GM12878 (cell line): ENCODE data around the gene RFX5. TPM values are rescaled to one million over a fixed set of nuclear protein-coding genes. Genes with fewer than 3 reads are reported as not detected.

ENCODE experiments used
- ATAC-seq: fragments of 200-7000 bp; cut with Tn5 transposase; 3 replicates; pipeline ENCODE4 v1.9.1; 2020; ENCODE audit warnings: mild to moderate bottlenecking, moderate library complexity
- BruUV-seq: library from RNA; stranded (reverse); fragments of 400-500 nt; replicated peaks from 2 replicates; lab custom pipeline; 2021; lab: Mats Ljungman, UMichigan
- CTCF ChIA-PET: fragments of 300-600 bp; sonication (Branson Sonifier 250); formaldehyde crosslinking; extraction: SDS; loops from one replicate; lab custom pipeline; 2021; ENCODE audit warnings: inconsistent platforms; lab: Yijun Ruan, JAX
- POLR2A ChIA-PET: fragments of 350-600 bp; formaldehyde crosslinking; extraction: SDS; loops from one replicate; lab custom pipeline; 2021; ENCODE audit warnings: inconsistent platforms; lab: Charles Lee
- RAD21 ChIA-PET: fragments of 300-600 bp; sonication (Branson Sonifier 250); formaldehyde crosslinking; loops from one replicate; lab custom pipeline; 2023; ENCODE audit warnings: antibody characterized with exemption; ENCODE audit not compliant: unreplicated experiment; lab: Charles Lee
- SMC1A ChIA-PET: fragments of 300-600 bp; sonication (Branson Sonifier 250); formaldehyde crosslinking; loops from one replicate; lab custom pipeline; 2023; ENCODE audit not compliant: unreplicated experiment, uncharacterized antibody; lab: Charles Lee
- DNase-seq: peaks from one replicate; pipeline ENCODE4 v3.0.0-alpha.2; 2011; ENCODE audit warnings: low read depth, low spot score
- FAIRE-seq: peaks from 3 replicates; lab custom pipeline; 2011; peaks lifted over from hg19 to GRCh38; lab: Jason Lieb, UNC
- H2AFZ ChIP-seq: 2 replicates; pipeline ENCODE4 v1.6.0; 2011; ENCODE audit warnings: low read depth, low read length, control low read depth; ENCODE audit not compliant: control insufficient read depth
- H3K27ac ChIP-seq: 2 replicates; pipeline ENCODE4 v1.5.1; 2011; ENCODE audit warnings: control low read depth; ENCODE audit not compliant: control insufficient read depth, insufficient read depth
- H3K27me3 ChIP-seq, 2 experiments: replicated peaks in 1 of 2; 2 replicates each; pipeline versions ENCODE4 v1.6.0 to v1.6.1; 2011; ENCODE audit warnings: low read length in 1 of 2; ENCODE audit not compliant: control insufficient read depth in 2 of 2, insufficient read depth in 2 of 2
- H3K36me3 ChIP-seq, 2 experiments: 2 replicates each; pipeline ENCODE4 v1.5.1; 2011; ENCODE audit warnings: low read length in 1 of 2; ENCODE audit not compliant: control insufficient read depth in 2 of 2, insufficient read depth in 2 of 2
- H3K4me1 ChIP-seq: 2 replicates; pipeline ENCODE4 v1.6.1; 2011; ENCODE audit warnings: mild to moderate bottlenecking, low read length, moderate library complexity, mixed read lengths; ENCODE audit not compliant: control insufficient read depth, insufficient read depth
- H3K4me2 ChIP-seq: 2 replicates; pipeline ENCODE4 v1.6.0; 2011; ENCODE audit warnings: control low read depth; ENCODE audit not compliant: control insufficient read depth, insufficient read depth
- H3K4me3 ChIP-seq: fragments of 200-600 bp; sonication (generic); 2 replicates; pipeline ENCODE4 v1.5.1; 2016
- H3K79me2 ChIP-seq: 2 replicates; pipeline ENCODE4 v1.6.0; 2011; ENCODE audit warnings: low read length; ENCODE audit not compliant: control insufficient read depth, insufficient read depth
- H3K9ac ChIP-seq: 2 replicates; pipeline ENCODE4 v1.8.0; 2011; ENCODE audit warnings: low read length, control low read depth, mixed read lengths; ENCODE audit not compliant: control insufficient read depth, insufficient read depth
- H3K9me3 ChIP-seq: replicated peaks from 3 replicates; pipeline ENCODE4 v1.5.1; 2011; ENCODE audit warnings: mild to moderate bottlenecking, low read length; ENCODE audit not compliant: control insufficient read depth, insufficient read depth
- H4K20me1 ChIP-seq: 2 replicates; pipeline ENCODE4 v1.6.0; 2011; ENCODE audit not compliant: control insufficient read depth, insufficient read depth
- ASH2L ChIP-seq: fragments of 300-600, 200-600 bp; sonication (generic); IDR thresholded peaks from 2 replicates; pipeline ENCODE4 v1.6.1; 2017; ENCODE audit warnings: low read depth, mild to moderate bottlenecking, borderline replicate concordance
- ATF3 ChIP-seq: IDR thresholded peaks from 2 replicates; pipeline ENCODE4 v1.6.1; 2011; ENCODE audit warnings: low read depth, mild to moderate bottlenecking, low read length, moderate library complexity, borderline replicate concordance; ENCODE audit errors: extremely low read depth
- BACH1 ChIP-seq: fragments of 450-650 bp; IDR thresholded peaks from 2 replicates; pipeline ENCODE4 v1.6.1; 2017; ENCODE audit warnings: mild to moderate bottlenecking, borderline replicate concordance
- BMI1 ChIP-seq: fragments of 450-650 bp; IDR thresholded peaks from 2 replicates; pipeline ENCODE4 v1.6.1; 2016; ENCODE audit warnings: mild to moderate bottlenecking, moderate library complexity, borderline replicate concordance
- CBX5 ChIP-seq: sonication (generic); IDR thresholded peaks from 2 replicates; pipeline ENCODE4 v1.6.1; 2016; ENCODE audit warnings: low read depth, moderate library complexity, mild to moderate bottlenecking, inconsistent platforms
- CHD1 ChIP-seq: IDR thresholded peaks from 2 replicates; pipeline ENCODE4 v1.6.1; 2012; ENCODE audit warnings: low read depth, low read length, improper control_type of control experiment
- E4F1 ChIP-seq: fragments of 450-650 bp; IDR thresholded peaks from 2 replicates; pipeline ENCODE4 v1.6.1; 2018; ENCODE audit warnings: borderline replicate concordance, mild to moderate bottlenecking; ENCODE audit not compliant: partially characterized antibody
- EP300 ChIP-seq, 2 experiments: fragments of 150-350 bp in 1 of 2; IDR thresholded peaks; 2 replicates each; pipeline ENCODE4 v1.6.1; 2011 to 2012; ENCODE audit warnings: low read depth in 2 of 2, low read length in 2 of 2, borderline replicate concordance in 1 of 2, improper control_type of control experiment in 1 of 2, inconsistent platforms in 1 of 2; ENCODE audit not compliant: control insufficient read depth in 1 of 2
- FOS ChIP-seq: IDR thresholded peaks from 3 replicates; pipeline ENCODE4 v1.6.1; 2011; ENCODE audit warnings: borderline replicate concordance; ENCODE audit not compliant: insufficient read length; ENCODE audit errors: extremely low read depth
- NFYA ChIP-seq: IDR thresholded peaks from 2 replicates; pipeline ENCODE4 v1.6.1; 2011; ENCODE audit warnings: low read depth, mild to moderate bottlenecking, low read length, improper control_type of control experiment, borderline replicate concordance
- RAD21 ChIP-seq: IDR thresholded peaks from 2 replicates; pipeline ENCODE4 v1.6.1; 2011; ENCODE audit warnings: mild to moderate bottlenecking, low read depth, low read length, moderate library complexity; ENCODE audit not compliant: insufficient read depth
- USF2 ChIP-seq: IDR thresholded peaks from 2 replicates; pipeline ENCODE4 v1.6.1; 2011; ENCODE audit warnings: low read depth, low read length, improper control_type of control experiment, borderline replicate concordance
- ZNF207 ChIP-seq: fragments of 450-650 bp; IDR thresholded peaks from 2 replicates; pipeline ENCODE4 v1.6.1; 2014; ENCODE audit warnings: antibody characterized with exemption, mild to moderate bottlenecking, borderline replicate concordance
- ZNF384 ChIP-seq: IDR thresholded peaks from 2 replicates; pipeline ENCODE4 v1.6.1; 2012; ENCODE audit warnings: low read depth, mild to moderate bottlenecking, low read length, improper control_type of control experiment, borderline replicate concordance
- WGBS: methylation state at CpG from one replicate; pipeline ENCODE4 v1.1.6; 2016; ENCODE audit warnings: low lambda C conversion rate; ENCODE audit not compliant: insufficient replicate concordance, insufficient coverage; ENCODE audit errors: missing lambda C conversion rate; 5-methylcytosine and 5-hydroxymethylcytosine counted together
- in situ Hi-C: fragments of 300-500 bp; cut with MboI; formaldehyde crosslinking; loops from 9 replicates; pipeline ENCODE4 v1.14.3; 2018; ENCODE audit warnings: mixed read lengths
- intact Hi-C: fragments of 100-400 bp; cut with micrococcal nuclease; formaldehyde crosslinking; loops from one replicate; pipeline ENCODE4 v1.14.2; 2022; ENCODE audit not compliant: unreplicated experiment
- polyA plus RNA-seq, 11 experiments: library from polyadenylated mRNA; depleted of rRNA in 4 of 11; unstranded in 6 of 11; stranded (reverse) in 5 of 11; fragments of >200 nt; fragmentation: Nextera tagmentation in 4 of 11; fragmentation: Illumina TruSeq in 1 of 11; extraction: Ambion mirVana in 4 of 11; extraction: Trizol in 1 of 11; gene quantifications; 1 replicate in 1 of 11; 2 replicates in 10 of 11; pipeline versions ENCODE4 v1.2.1 to v1.2.3, GENCODE V29; 2011 to 2016; ENCODE audit warnings: inconsistent platforms in 2 of 11, missing spikeins in 2 of 11, low read depth in 1 of 11
- total RNA-seq, 4 experiments: library from RNA; depleted of rRNA in 3 of 4; stranded (reverse); fragments of >200 nt in 3 of 4; fragmentation: Illumina TruSeq in 1 of 4; extraction: Trizol in 1 of 4; gene quantifications; 2 replicates each; pipeline versions ENCODE4 v1.2.1 to v1.2.3, GENCODE V29; 2013 to 2021
- TF ChIP-seq, protein P1 (sequence below): fragments of 450-650 bp; IDR thresholded peaks from 2 replicates; pipeline ENCODE4 v1.6.1; 2017; ENCODE audit warnings: antibody characterized with exemption, mild to moderate bottlenecking, moderate library complexity

RFX5 gene
- total and polyA plus RNA-seq, 10 of the 15 experiments (the other 5 are each of a cell fraction or from before 2014, with no cell fraction given), result 14.1 to 198 (median 124) TPM

- RAD21 ChIA-PET, result no interaction called here
- H3K9me3 ChIP-seq, result no peaks in the 10 kb centered on the region
- CTCF ChIA-PET, result interaction anchor here (1.1 to 1.7 kb wide), 3 partner anchors 28 to 120 kb away, joined by 4 read pairs; no protein-coding TSS in a partner anchor
- in situ Hi-C loops (no loop called here), intact Hi-C loops (no loop called here)
- POLR2A ChIA-PET, result no interaction called here
- BruUV-seq, result no TSS peak
- no peak within 1 kb of the TSS for H3K4me3 ChIP-seq
- no peaks in the 10 kb centered on the region for H3K36me3 ChIP-seq
- no peak for ATAC-seq
- SMC1A ChIA-PET, result interaction anchor here (0.7 to 1.3 kb wide), 3 partner anchors 10 to 32 kb away, joined by 3 to 4 read pairs (median 3); no protein-coding TSS in a partner anchor
- H3K27me3 ChIP-seq, result no peaks in the 10 kb centered on the region
- DNase-seq, result no peak
- H3K4me1 ChIP-seq, result no peaks in the 10 kb centered on the region
- no peak within 1 kb of the TSS for H3K27ac ChIP-seq
- FAIRE-seq, result no peak
- H2AFZ ChIP-seq, result no peak within 1 kb of the TSS
- no peaks in the 10 kb centered on the region for H3K79me2 ChIP-seq
- H3K4me2 ChIP-seq, result no peak within 1 kb of the TSS
- no peak within 1 kb of the TSS for H3K9ac ChIP-seq
- 61% methylated on average over 11 of the region's 11 CpGs for WGBS
- no peaks in the 10 kb centered on the region for H4K20me1 ChIP-seq
- TF ChIP-seq BACH1 (no peak), CHD1 (no peak), RAD21 (no peak), FOS (no peak), BMI1 (no peak), ASH2L (no peak), ATF3 (no peak), USF2 (no peak), NFYA (no peak), CBX5 (no peak), ZNF207 (no peak), EP300 (IDR thresholded peaks at IDR 0.05; ENCODE audit: borderline replicate concordance in 1 of 2, control insufficient read depth in 1 of 2, low read depth in 2 of 2, low read length in 2 of 2) (no peak), ZNF384 (no peak), E4F1 (no peak)
- TF ChIP-seq, protein P1, sequence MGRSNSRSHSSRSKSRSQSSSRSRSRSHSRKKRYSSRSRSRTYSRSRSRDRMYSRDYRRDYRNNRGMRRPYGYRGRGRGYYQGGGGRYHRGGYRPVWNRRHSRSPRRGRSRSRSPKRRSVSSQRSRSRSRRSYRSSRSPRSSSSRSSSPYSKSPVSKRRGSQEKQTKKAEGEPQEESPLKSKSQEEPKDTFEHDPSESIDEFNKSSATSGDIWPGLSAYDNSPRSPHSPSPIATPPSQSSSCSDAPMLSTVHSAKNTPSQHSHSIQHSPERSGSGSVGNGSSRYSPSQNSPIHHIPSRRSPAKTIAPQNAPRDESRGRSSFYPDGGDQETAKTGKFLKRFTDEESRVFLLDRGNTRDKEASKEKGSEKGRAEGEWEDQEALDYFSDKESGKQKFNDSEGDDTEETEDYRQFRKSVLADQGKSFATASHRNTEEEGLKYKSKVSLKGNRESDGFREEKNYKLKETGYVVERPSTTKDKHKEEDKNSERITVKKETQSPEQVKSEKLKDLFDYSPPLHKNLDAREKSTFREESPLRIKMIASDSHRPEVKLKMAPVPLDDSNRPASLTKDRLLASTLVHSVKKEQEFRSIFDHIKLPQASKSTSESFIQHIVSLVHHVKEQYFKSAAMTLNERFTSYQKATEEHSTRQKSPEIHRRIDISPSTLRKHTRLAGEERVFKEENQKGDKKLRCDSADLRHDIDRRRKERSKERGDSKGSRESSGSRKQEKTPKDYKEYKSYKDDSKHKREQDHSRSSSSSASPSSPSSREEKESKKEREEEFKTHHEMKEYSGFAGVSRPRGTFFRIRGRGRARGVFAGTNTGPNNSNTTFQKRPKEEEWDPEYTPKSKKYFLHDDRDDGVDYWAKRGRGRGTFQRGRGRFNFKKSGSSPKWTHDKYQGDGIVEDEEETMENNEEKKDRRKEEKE, result no peak
These were observed 25.2 kb upstream of the RFX5 start, which contains the start of gene SELENBP1 for GRCh38 chr1:151372058-151372934. Gene SELENBP1 (minus strand): TSS chr1:151372705. CDS start chr1:151372641, 64 bp downstream.
